Stimulated activated CD4-positive, alpha-beta T cell treated with anti-CD3 and anti-CD28 coated beads, Interleukin-2, amount 100 ng/mL, for 4 hours (primary cell): ENCODE data around the gene SLC1A2.

Experiments
- DNase-seq: peaks from one replicate; pipeline ENCODE4 v3.0.0-alpha.2; 2020; ENCODE audit warnings: low read depth

SLC1A2 gene

GRCh38 chr11:35419184-35419829 is at the start of gene SLC1A2:
Gene SLC1A2, minus strand, starts transcription at chr11:35419558. Its CDS starts 592 bp downstream, at chr11:35418966.
- no peak for DNase-seq

- no peak for DNase-seq
Measured at GRCh38 chr11:35466058-35466457, 46.7 kb upstream of the SLC1A2 start.

- no peak for DNase-seq
Measured at GRCh38 chr11:35464308-35464707, 45.0 kb upstream of the SLC1A2 start.

GRCh38 chr11:35463331-35463751 is 44.0 kb upstream of the SLC1A2 start:
- no peak for DNase-seq

- DNase-seq: no peak
Measured at GRCh38 chr11:35461917-35462538, 42.7 kb upstream of the SLC1A2 start.

GRCh38 chr11:35459489-35459888 is 40.1 kb upstream of the SLC1A2 start:
- DNase-seq: no peak

- no peak for DNase-seq
Measured at GRCh38 chr11:35458846-35459245, 39.5 kb upstream of the SLC1A2 start.

GRCh38 chr11:35454362-35454761 is 35.0 kb upstream of the SLC1A2 start:
- no peak for DNase-seq

GRCh38 chr11:35436581-35437250 is 17.4 kb upstream of the SLC1A2 start:
- no peak for DNase-seq

GRCh38 chr11:35433588-35433987 is 14.2 kb upstream of the SLC1A2 start:
- no peak for DNase-seq

- no peak for DNase-seq
Measured at GRCh38 chr11:35432464-35432863, 13.1 kb upstream of the SLC1A2 start.

- no peak for DNase-seq
Measured at GRCh38 chr11:35427071-35427470, 7.7 kb upstream of the SLC1A2 start.

GRCh38 chr11:35426351-35426750 is 7.0 kb upstream of the SLC1A2 start:
- DNase-seq: no peak

GRCh38 chr11:35425603-35426212 is 6.3 kb upstream of the SLC1A2 start:
- DNase-seq: no peak

- no peak for DNase-seq
Measured at GRCh38 chr11:35424157-35424940, 5.0 kb upstream of the SLC1A2 start.

GRCh38 chr11:35420371-35420770 is 1.0 kb upstream of the SLC1A2 start:
- no peak for DNase-seq

- DNase-seq: no peak
Measured at GRCh38 chr11:35419830-35420333, 524 bp upstream of the SLC1A2 start.

- no peak for DNase-seq
Measured at GRCh38 chr11:35418282-35419183, 825 bp downstream of the SLC1A2 start.

GRCh38 chr11:35415487-35415886 is 3.9 kb downstream of the SLC1A2 start:
- DNase-seq: no peak

- no peak for DNase-seq
Measured at GRCh38 chr11:35414776-35415175, 4.6 kb downstream of the SLC1A2 start.

- no peak for DNase-seq
Measured at GRCh38 chr11:35414311-35414710, 5.0 kb downstream of the SLC1A2 start.
